GM12891 (cell line): ENCODE results near the gene GPC5.

ENCODE experiments used
- PAX5 ChIP-seq: IDR thresholded peaks from 2 replicates; pipeline ENCODE4 v1.6.1; 2011; ENCODE audit warnings: low read length, moderate library complexity, mild to moderate bottlenecking; ENCODE audit not compliant: insufficient read depth, severe bottlenecking
- TAF1 ChIP-seq: IDR thresholded peaks from 2 replicates; pipeline ENCODE4 v1.6.1; 2011; ENCODE audit warnings: low read depth, low read length, control low read depth

- no peak for TF ChIP-seq PAX5
- no peak for TF ChIP-seq TAF1
Observed at GRCh38 chr13:92609376-92609775, 1211.0 kb downstream of the GPC5 start.
